GM10248 (cell line): ENCODE results near the gene ZNF610.

ENCODE experiments used
- CTCF ChIA-PET: fragments of 300-600 bp; sonication (Branson Sonifier 250); formaldehyde crosslinking; extraction: SDS; loops from one replicate; lab custom pipeline; 2021; ENCODE audit warnings: antibody characterized with exemption; lab: Yijun Ruan, JAX
- POLR2A ChIA-PET: fragments of 350-650 bp; sonication (Branson Sonifier 250); formaldehyde crosslinking; extraction: SDS; loops from one replicate; lab custom pipeline; 2020; ENCODE audit warnings: antibody characterized with exemption; lab: Yijun Ruan, JAX
- DNase-seq: peaks from one replicate; pipeline ENCODE4 v3.0.0; 2012; ENCODE audit errors: extremely low spot score
- CTCF ChIP-seq: IDR thresholded peaks from 2 replicates; pipeline ENCODE4 v1.5.1; 2012; ENCODE audit warnings: mild to moderate bottlenecking, low read depth; ENCODE audit errors: extremely low read depth, missing control alignments, control extremely low read depth

The ZNF610 gene

GRCh38 chr19:52391135-52391534, 55.1 kb downstream of the ZNF610 start:
- DNase-seq: no peak
- ChIA-PET POLR2A (no interaction called here), CTCF (interaction anchor here (1.2 kb wide), 1 partner anchor 8 kb away, joined by 3 read pairs; no protein-coding TSS in a partner anchor)
- no peak for TF ChIP-seq CTCF

GRCh38 chr19:52397310-52398080, 61.5 kb downstream of the ZNF610 start, which contains the start of gene ZNF528:
Gene ZNF528, plus strand, starts transcription at chr19:52397849. Its CDS starts 4,165 bp downstream, at chr19:52402014.
- no peak for TF ChIP-seq CTCF
- CTCF ChIA-PET: interaction anchor here (1.2 kb wide), 1 partner anchor 10 kb away, joined by 3 read pairs; no protein-coding TSS in a partner anchor
- DNase-seq: peak; percentile 93
- POLR2A ChIA-PET: no interaction called here

- no peak for TF ChIP-seq CTCF
- POLR2A ChIA-PET: no interaction called here
- CTCF ChIA-PET: interaction anchor here (1.2 kb wide), 1 partner anchor 9 kb away, joined by 3 read pairs; no protein-coding TSS in a partner anchor
- peak; percentile 17 for DNase-seq
Measured at GRCh38 chr19:52398081-52398441, 62.0 kb downstream of the ZNF610 start.

GRCh38 chr19:52410276-52410675, 74.2 kb downstream of the ZNF610 start:
- no peak for TF ChIP-seq CTCF
- DNase-seq: no peak
- ChIA-PET POLR2A (no interaction called here), CTCF (no interaction called here)

- no peak for TF ChIP-seq CTCF
- no peak for DNase-seq
- POLR2A ChIA-PET: no interaction called here
- CTCF ChIA-PET: no interaction called here
Measured at GRCh38 chr19:52415711-52416110, 79.7 kb downstream of the ZNF610 start.
